ENCODE measurements around the gene CPSF4.

Gene CPSF4

GRCh38 chr7:99476107-99476506, 37.4 kb downstream of the CPSF4 start:
- H3K4me3 ChIP-seq = no peak overlapping the region
- peaks cover 22% of the 10 kb centered on the region for H3K36me3 ChIP-seq (ENCODE audit: insufficient read depth, low read length)
- no peak overlapping the region for H3K27ac ChIP-seq
- no peaks in the 10 kb centered on the region for H3K9me3 ChIP-seq (ENCODE audit: low read depth, low read length)
- no peak overlapping the region for H3K9ac ChIP-seq (ENCODE audit: insufficient read length)
- TF ChIP-seq EZH2 (IDR thresholded peaks at IDR 0.05) (no peak), POLR2AphosphoS5 (IDR thresholded peaks at IDR 0.05; ENCODE audit: borderline replicate concordance, low read depth, low read length) (no peak), FOXP2 (optimal IDR thresholded peaks at IDR 0.05; ENCODE audit: control extremely low read depth, extremely low read length, insufficient read depth) (no peak)
- no peak for DNase-seq (ENCODE audit: low read depth, low spot score)

- H3K9ac ChIP-seq (ENCODE audit: insufficient read length) = no peak overlapping the region
- no peaks in the 10 kb centered on the region for H3K9me3 ChIP-seq (ENCODE audit: low read depth, low read length)
- peaks cover 27% of the 10 kb centered on the region for H3K36me3 ChIP-seq (ENCODE audit: insufficient read depth, low read length)
- TF ChIP-seq FOXP2 (optimal IDR thresholded peaks at IDR 0.05; ENCODE audit: control extremely low read depth, extremely low read length, insufficient read depth) = no peak
- TF ChIP-seq EZH2 (IDR thresholded peaks at IDR 0.05) = no peak
- TF ChIP-seq POLR2AphosphoS5 (IDR thresholded peaks at IDR 0.05; ENCODE audit: borderline replicate concordance, low read depth, low read length) = 0 out of 2 replicates have a peak, but pooled peaks have one; percentile 28
- no peak for DNase-seq (ENCODE audit: low read depth, low spot score)
- no peak overlapping the region for H3K27ac ChIP-seq
- no peak overlapping the region for H3K4me3 ChIP-seq
Observed at GRCh38 chr7:99478464-99479440, 40.0 kb downstream of the CPSF4 start.

GRCh38 chr7:99485094-99485493, 46.4 kb downstream of the CPSF4 start:
- H3K27ac ChIP-seq = no peak overlapping the region
- peaks cover 10% of the 10 kb centered on the region; the same call in 1 of the 2 replicates for H3K36me3 ChIP-seq (ENCODE audit: insufficient read depth, low read length)
- H3K4me3 ChIP-seq = no peak overlapping the region
- DNase-seq (ENCODE audit: low read depth, low spot score) = no peak
- TF ChIP-seq EZH2 (IDR thresholded peaks at IDR 0.05) (no peak), POLR2AphosphoS5 (IDR thresholded peaks at IDR 0.05; ENCODE audit: borderline replicate concordance, low read depth, low read length) (no peak), FOXP2 (optimal IDR thresholded peaks at IDR 0.05; ENCODE audit: control extremely low read depth, extremely low read length, insufficient read depth) (no peak)
- no peaks in the 10 kb centered on the region for H3K9me3 ChIP-seq (ENCODE audit: low read depth, low read length)
- H3K9ac ChIP-seq (ENCODE audit: insufficient read length) = no peak overlapping the region

- Histone ChIP-seq H3K27ac (no peak overlapping the region), H3K9me3 (ENCODE audit: low read depth, low read length) (peaks cover 9% of the 10 kb centered on the region), H3K9ac (ENCODE audit: insufficient read length) (no peak overlapping the region), H3K4me3 (no peak overlapping the region), H3K36me3 (ENCODE audit: insufficient read depth, low read length) (peaks cover 17% of the 10 kb centered on the region)
- DNase-seq (ENCODE audit: low read depth, low spot score) = no peak
- TF ChIP-seq POLR2AphosphoS5 (IDR thresholded peaks at IDR 0.05; ENCODE audit: borderline replicate concordance, low read depth, low read length) (no peak), FOXP2 (optimal IDR thresholded peaks at IDR 0.05; ENCODE audit: control extremely low read depth, extremely low read length, insufficient read depth) (no peak), EZH2 (IDR thresholded peaks at IDR 0.05) (no peak)
Observed at GRCh38 chr7:99489235-99489634, 50.5 kb downstream of the CPSF4 start.

- TF ChIP-seq POLR2AphosphoS5 (IDR thresholded peaks at IDR 0.05; ENCODE audit: borderline replicate concordance, low read depth, low read length) (no peak; the same call in 1 of the 2 replicates), EZH2 (IDR thresholded peaks at IDR 0.05) (no peak), FOXP2 (optimal IDR thresholded peaks at IDR 0.05; ENCODE audit: control extremely low read depth, extremely low read length, insufficient read depth) (no peak)
- no peak overlapping the region for H3K4me3 ChIP-seq
- H3K27ac ChIP-seq = no peak overlapping the region
- peaks cover 31% of the 10 kb centered on the region for H3K36me3 ChIP-seq (ENCODE audit: insufficient read depth, low read length)
- DNase-seq (ENCODE audit: low read depth, low spot score) = no peak
- peaks cover 9% of the 10 kb centered on the region for H3K9me3 ChIP-seq (ENCODE audit: low read depth, low read length)
- H3K9ac ChIP-seq (ENCODE audit: insufficient read length) = no peak overlapping the region
Observed at GRCh38 chr7:99490878-99491277, 52.1 kb downstream of the CPSF4 start.

- Histone ChIP-seq H3K9ac (ENCODE audit: insufficient read length) (no peak overlapping the region), H3K9me3 (ENCODE audit: low read depth, low read length) (peaks cover 9% of the 10 kb centered on the region), H3K27ac (no peak overlapping the region), H3K36me3 (ENCODE audit: insufficient read depth, low read length) (peaks cover 48% of the 10 kb centered on the region), H3K4me3 (no peak overlapping the region)
- no peak for DNase-seq (ENCODE audit: low read depth, low spot score)
- TF ChIP-seq EZH2 (IDR thresholded peaks at IDR 0.05) = no peak
- TF ChIP-seq POLR2AphosphoS5 (IDR thresholded peaks at IDR 0.05; ENCODE audit: borderline replicate concordance, low read depth, low read length) = no peak
- TF ChIP-seq FOXP2 (optimal IDR thresholded peaks at IDR 0.05; ENCODE audit: control extremely low read depth, extremely low read length, insufficient read depth) = no peak
Observed at GRCh38 chr7:99493823-99494222, 55.1 kb downstream of the CPSF4 start.

GRCh38 chr7:99497766-99498545, 59.2 kb downstream of the CPSF4 start:
- H3K9ac ChIP-seq (ENCODE audit: insufficient read length) = peak overlapping the region; percentile 47
- TF ChIP-seq POLR2AphosphoS5 (IDR thresholded peaks at IDR 0.05; ENCODE audit: borderline replicate concordance, low read depth, low read length) (no peak), EZH2 (IDR thresholded peaks at IDR 0.05) (no peak), FOXP2 (optimal IDR thresholded peaks at IDR 0.05; ENCODE audit: control extremely low read depth, extremely low read length, insufficient read depth) (no peak)
- H3K4me3 ChIP-seq = peak overlapping the region; percentile 78
- DNase-seq (ENCODE audit: low read depth, low spot score) = no peak
- H3K27ac ChIP-seq = no peak overlapping the region
- peaks cover 9% of the 10 kb centered on the region for H3K9me3 ChIP-seq (ENCODE audit: low read depth, low read length)
- H3K36me3 ChIP-seq (ENCODE audit: insufficient read depth, low read length) = peaks cover 44% of the 10 kb centered on the region

GRCh38 chr7:99498546-99498944, 59.8 kb downstream of the CPSF4 start:
- peaks cover 38% of the 10 kb centered on the region for H3K36me3 ChIP-seq (ENCODE audit: insufficient read depth, low read length)
- peaks cover 7% of the 10 kb centered on the region for H3K9me3 ChIP-seq (ENCODE audit: low read depth, low read length)
- no peak for DNase-seq (ENCODE audit: low read depth, low spot score)
- no peak for TF ChIP-seq POLR2AphosphoS5 (IDR thresholded peaks at IDR 0.05; ENCODE audit: borderline replicate concordance, low read depth, low read length)
- TF ChIP-seq FOXP2 (optimal IDR thresholded peaks at IDR 0.05; ENCODE audit: control extremely low read depth, extremely low read length, insufficient read depth) = no peak
- TF ChIP-seq EZH2 (IDR thresholded peaks at IDR 0.05) = no peak
- peak overlapping the region; percentile 47 for H3K9ac ChIP-seq (ENCODE audit: insufficient read length)
- H3K4me3 ChIP-seq = peak overlapping the region; percentile 78
- no peak overlapping the region for H3K27ac ChIP-seq

All from SK-N-MC (cell line).